Activated CD4-positive, alpha-beta T cell treated with anti-CD3 and anti-CD28 coated beads, Interleukin-2, amount 10 ng/mL, durations not matched to agents 24 days and 14 days (primary cell): ENCODE results near the gene ALDH7A1. TPM values are rescaled to one million over a fixed set of nuclear protein-coding genes. Genes with fewer than 3 reads are reported as not detected.
"Not testable (repeated sequence)": the region's sequence is repeated elsewhere in the genome, so short reads cannot be mapped to it uniquely, and the experiment has no call there.

Experiments used
- DNase-seq: peaks from one replicate; pipeline ENCODE4 v3.0.0; 2022
- H3K27ac Mint-ChIP-seq: one replicate; pipeline ENCODE4 v1.8.0; 2022; ENCODE audit warnings: mild to moderate bottlenecking, mixed read lengths
- H3K27me3 Mint-ChIP-seq: one replicate; pipeline ENCODE4 v1.8.0; 2022; ENCODE audit warnings: mixed read lengths
- H3K36me3 Mint-ChIP-seq: one replicate; pipeline ENCODE4 v1.8.0; 2022; ENCODE audit warnings: low read depth, mild to moderate bottlenecking, mixed read lengths
- H3K4me1 Mint-ChIP-seq: one replicate; pipeline ENCODE4 v1.8.0; 2021; ENCODE audit warnings: mixed read lengths
- H3K4me3 Mint-ChIP-seq: one replicate; pipeline ENCODE4 v1.8.0; 2022; ENCODE audit warnings: mild to moderate bottlenecking, moderate library complexity, mixed read lengths
- H3K9me3 Mint-ChIP-seq: one replicate; pipeline ENCODE4 v1.8.0; 2021; ENCODE audit warnings: mixed read lengths
- intact Hi-C: fragments of 100-400 bp; cut with micrococcal nuclease; formaldehyde crosslinking; loops from one replicate; pipeline ENCODE4 v1.15.1; 2023
- total RNA-seq: library from RNA; stranded (reverse); gene quantifications from 2 replicates; pipeline ENCODE4 v1.2.3, GENCODE V29; 2022

Gene ALDH7A1
- total RNA-seq, 1 donor from 2014 or later, result 1.9 TPM

- Mint-ChIP-seq H3K9me3 (no peaks in the 10 kb centered on the region), H3K36me3 (peaks cover 45% of the 10 kb centered on the region), H3K27me3 (no peaks in the 10 kb centered on the region), H3K4me1 (peaks cover 23% of the 10 kb centered on the region), H3K27ac (peak overlapping the region; percentile 5), H3K4me3 (no peak overlapping the region)
- intact Hi-C loops, result no loop called here
- no peak for DNase-seq
Observed at GRCh38 chr5:126610160-126610559, 15.1 kb upstream of the ALDH7A1 start.

- intact Hi-C loops, result no loop called here
- Mint-ChIP-seq H3K4me3 (peak overlapping the region; percentile 41), H3K27me3 (no peaks in the 10 kb centered on the region), H3K4me1 (peaks cover 29% of the 10 kb centered on the region), H3K9me3 (no peaks in the 10 kb centered on the region), H3K27ac (no peak overlapping the region), H3K36me3 (peaks cover 47% of the 10 kb centered on the region)
- no peak for DNase-seq
Observed at GRCh38 chr5:126605525-126605924, 10.5 kb upstream of the ALDH7A1 start.

GRCh38 chr5:126603402-126603991 is 8.5 kb upstream of the ALDH7A1 start:
- intact Hi-C loops, result loop anchor here (5.0 kb wide), 2 partner anchors 914 to 1479 kb away; partner anchors contain the start of genes PRRC1 and SLC12A2
- no peaks in the 10 kb centered on the region for H3K27me3 Mint-ChIP-seq
- H3K9me3 Mint-ChIP-seq, result no peaks in the 10 kb centered on the region
- DNase-seq, result no peak
- peak overlapping the region; percentile 39 for H3K4me3 Mint-ChIP-seq
- H3K27ac Mint-ChIP-seq, result no peak overlapping the region
- H3K4me1 Mint-ChIP-seq, result peaks cover 28% of the 10 kb centered on the region
- H3K36me3 Mint-ChIP-seq, result peaks cover 37% of the 10 kb centered on the region

- intact Hi-C loops, result loop anchor here (1.0 to 5.0 kb wide), 8 partner anchors 152 to 1481 kb away; partner anchors contain the start of genes MARCHF3, PRRC1 and SLC12A2
- DNase-seq, result peak; percentile 94
- Mint-ChIP-seq H3K36me3 (peaks cover 22% of the 10 kb centered on the region), H3K4me1 (peaks cover 24% of the 10 kb centered on the region), H3K27ac (peak within 1 kb of the TSS; percentile 98), H3K4me3 (peak within 1 kb of the TSS; percentile 96), H3K27me3 (peaks cover 11% of the 10 kb centered on the region), H3K9me3 (no peaks in the 10 kb centered on the region)
Observed at GRCh38 chr5:126600631-126601511, 5.9 kb upstream of the ALDH7A1 start, which contains the start of gene PHAX. PHAX (plus strand) TSS chr5:126600947; CDS start chr5:126600963, 16 bp downstream.

- intact Hi-C loops, result loop anchor here (2.0 to 5.0 kb wide), 5 partner anchors 245 to 1482 kb away; partner anchors contain the start of genes MARCHF3, PRRC1 and SLC12A2
- peaks cover 18% of the 10 kb centered on the region for H3K36me3 Mint-ChIP-seq
- not testable (repeated sequence) for DNase-seq, H3K9me3 Mint-ChIP-seq
- peak overlapping the region; percentile 74 for H3K27ac Mint-ChIP-seq
- H3K27me3 Mint-ChIP-seq, result peaks cover 15% of the 10 kb centered on the region
- H3K4me1 Mint-ChIP-seq, result peaks cover 21% of the 10 kb centered on the region
- peak overlapping the region; percentile 96 for H3K4me3 Mint-ChIP-seq
Observed at GRCh38 chr5:126599971-126600630, 5.1 kb upstream of the ALDH7A1 start.

GRCh38 chr5:126599499-126599898 is 4.5 kb upstream of the ALDH7A1 start:
- intact Hi-C loops, result no loop called here
- Mint-ChIP-seq H3K27me3 (peaks cover 20% of the 10 kb centered on the region), H3K36me3 (peaks cover 16% of the 10 kb centered on the region), H3K4me1 (peaks cover 24% of the 10 kb centered on the region), H3K9me3 (no peaks in the 10 kb centered on the region), H3K4me3 (no peak overlapping the region), H3K27ac (no peak overlapping the region)
- DNase-seq, result no peak

GRCh38 chr5:126597156-126597555 is 2.1 kb upstream of the ALDH7A1 start:
- H3K27me3 Mint-ChIP-seq, result peaks cover 35% of the 10 kb centered on the region
- peaks cover 5% of the 10 kb centered on the region for H3K36me3 Mint-ChIP-seq
- intact Hi-C loops, result no loop called here
- no peak overlapping the region for H3K27ac Mint-ChIP-seq
- H3K4me1 Mint-ChIP-seq, result peaks cover 18% of the 10 kb centered on the region
- H3K9me3 Mint-ChIP-seq, result no peaks in the 10 kb centered on the region
- H3K4me3 Mint-ChIP-seq, result no peak overlapping the region
- no peak for DNase-seq

GRCh38 chr5:126595486-126596083 is 566 bp upstream of the ALDH7A1 start:
- Mint-ChIP-seq H3K36me3 (no peaks in the 10 kb centered on the region), H3K27me3 (peaks cover 35% of the 10 kb centered on the region), H3K4me3 (peak overlapping the region; percentile 80), H3K27ac (no peak overlapping the region), H3K4me1 (peaks cover 15% of the 10 kb centered on the region), H3K9me3 (no peaks in the 10 kb centered on the region)
- DNase-seq, result no peak
- intact Hi-C loops, result no loop called here

GRCh38 chr5:126591549-126591948 is 3.5 kb downstream of the ALDH7A1 start:
- no peaks in the 10 kb centered on the region for H3K36me3 Mint-ChIP-seq
- H3K4me1 Mint-ChIP-seq, result peaks cover 12% of the 10 kb centered on the region
- intact Hi-C loops, result no loop called here
- no peak overlapping the region for H3K27ac Mint-ChIP-seq
- H3K27me3 Mint-ChIP-seq, result peaks cover 30% of the 10 kb centered on the region
- DNase-seq, result no peak
- H3K9me3 Mint-ChIP-seq, result no peaks in the 10 kb centered on the region
- H3K4me3 Mint-ChIP-seq, result no peak overlapping the region

- Mint-ChIP-seq H3K36me3 (no peaks in the 10 kb centered on the region), H3K27ac (no peak overlapping the region), H3K4me3 (no peak overlapping the region), H3K4me1 (peaks cover 7% of the 10 kb centered on the region), H3K27me3 (peaks cover 17% of the 10 kb centered on the region), H3K9me3 (no peaks in the 10 kb centered on the region)
- intact Hi-C loops, result no loop called here
- DNase-seq, result no peak
Observed at GRCh38 chr5:126589536-126590297, 5.3 kb downstream of the ALDH7A1 start.

- intact Hi-C loops, result no loop called here
- no peak overlapping the region for H3K27ac Mint-ChIP-seq
- DNase-seq, result no peak
- H3K4me3 Mint-ChIP-seq, result no peak overlapping the region
- no peaks in the 10 kb centered on the region for H3K9me3 Mint-ChIP-seq
- H3K36me3 Mint-ChIP-seq, result no peaks in the 10 kb centered on the region
- no peaks in the 10 kb centered on the region for H3K4me1 Mint-ChIP-seq
- peaks cover 2% of the 10 kb centered on the region for H3K27me3 Mint-ChIP-seq
Observed at GRCh38 chr5:126587551-126588390, 7.2 kb downstream of the ALDH7A1 start.

- no peak for DNase-seq
- intact Hi-C loops, result no loop called here
- no peaks in the 10 kb centered on the region for H3K9me3 Mint-ChIP-seq
- H3K36me3 Mint-ChIP-seq, result no peaks in the 10 kb centered on the region
- H3K27ac Mint-ChIP-seq, result no peak overlapping the region
- no peaks in the 10 kb centered on the region for H3K4me1 Mint-ChIP-seq
- no peaks in the 10 kb centered on the region for H3K27me3 Mint-ChIP-seq
- H3K4me3 Mint-ChIP-seq, result no peak overlapping the region
Observed at GRCh38 chr5:126583761-126584160, 11.3 kb downstream of the ALDH7A1 start.
